AG04450 (cell line): Measurements from ENCODE around the gene NEDD4L. TPM values are rescaled to one million over a fixed set of nuclear protein-coding genes. Genes with fewer than 3 reads are reported as not detected.

Experiments used
- CTCF ChIA-PET: fragments of 300-600, 350-600 bp; formaldehyde crosslinking; extraction: SDS; loops from one replicate; lab custom pipeline; 2022; ENCODE audit warnings: antibody characterized with exemption, inconsistent platforms; lab: Charles Lee
- POLR2A ChIA-PET: fragments of 350-600 bp; formaldehyde crosslinking; extraction: SDS; loops from one replicate; lab custom pipeline; 2021; ENCODE audit warnings: antibody characterized with exemption, inconsistent platforms; lab: Yijun Ruan, JAX
- DNase-seq: peaks from one replicate; pipeline ENCODE4 v3.0.0-alpha.2; 2011; ENCODE audit warnings: low read depth, low spot score
- H3K27ac ChIP-seq: one replicate; pipeline ENCODE4 v1.5.1; 2012; ENCODE audit warnings: low read depth, low read length, control low read depth
- H3K27me3 ChIP-seq: one replicate; pipeline ENCODE4 v1.6.0; 2012; ENCODE audit warnings: low read length; ENCODE audit not compliant: control insufficient read depth, insufficient read depth
- H3K4me3 ChIP-seq: 2 replicates; pipeline ENCODE4 v1.5.1; 2011; ENCODE audit warnings: mild to moderate bottlenecking, low read depth, low read length, control low read depth
- H3K9me3 ChIP-seq: 2 replicates; pipeline ENCODE4 v1.5.1; 2012; ENCODE audit warnings: low read length; ENCODE audit not compliant: control insufficient read depth, insufficient read depth
- CTCF ChIP-seq: IDR thresholded peaks from 2 replicates; pipeline ENCODE4 v1.5.1; 2011; ENCODE audit warnings: low read depth, low read length, control low read depth, inconsistent platforms
- polyA plus RNA-seq: library from polyadenylated mRNA; depleted of rRNA; stranded (reverse); fragments of >200 nt; gene quantifications from 2 replicates; pipeline ENCODE4 v1.2.3, GENCODE V29; 2011

The NEDD4L gene
- polyA plus RNA-seq, 1 experiment = 15.0 TPM

- H3K27ac ChIP-seq = no peak overlapping the region
- CTCF ChIA-PET = no interaction called here
- DNase-seq = no peak
- POLR2A ChIA-PET = no interaction called here
- H3K4me3 ChIP-seq = no peak overlapping the region
- no peaks in the 10 kb centered on the region for H3K9me3 ChIP-seq
- TF ChIP-seq CTCF = no peak
- no peaks in the 10 kb centered on the region for H3K27me3 ChIP-seq
These were observed 223.5 kb downstream of the NEDD4L start for GRCh38 chr18:58267493-58267892.

- no peaks in the 10 kb centered on the region for H3K27me3 ChIP-seq
- no peak overlapping the region for H3K4me3 ChIP-seq
- no peaks in the 10 kb centered on the region for H3K9me3 ChIP-seq
- ChIA-PET CTCF (no interaction called here), POLR2A (no interaction called here)
- no peak for DNase-seq
- H3K27ac ChIP-seq = no peak overlapping the region
- TF ChIP-seq CTCF = no peak
These were observed 224.8 kb downstream of the NEDD4L start for GRCh38 chr18:58268849-58269248.

GRCh38 chr18:58269931-58270330 is 225.9 kb downstream of the NEDD4L start:
- Histone ChIP-seq H3K4me3 (no peak overlapping the region), H3K27ac (no peak overlapping the region), H3K9me3 (no peaks in the 10 kb centered on the region), H3K27me3 (no peaks in the 10 kb centered on the region)
- ChIA-PET POLR2A (no interaction called here), CTCF (no interaction called here)
- no peak for DNase-seq
- TF ChIP-seq CTCF = no peak

- H3K4me3 ChIP-seq = no peak overlapping the region
- CTCF ChIA-PET = no interaction called here
- no peak overlapping the region for H3K27ac ChIP-seq
- no peak for DNase-seq
- no peaks in the 10 kb centered on the region for H3K27me3 ChIP-seq
- TF ChIP-seq CTCF = no peak
- no peaks in the 10 kb centered on the region for H3K9me3 ChIP-seq
- POLR2A ChIA-PET = no interaction called here
These were observed 226.4 kb downstream of the NEDD4L start for GRCh38 chr18:58270396-58270795.

GRCh38 chr18:58271770-58272169 is 227.7 kb downstream of the NEDD4L start:
- Histone ChIP-seq H3K27me3 (no peaks in the 10 kb centered on the region), H3K4me3 (no peak overlapping the region), H3K9me3 (no peaks in the 10 kb centered on the region), H3K27ac (no peak overlapping the region)
- TF ChIP-seq CTCF = no peak
- ChIA-PET CTCF (no interaction called here), POLR2A (no interaction called here)
- DNase-seq = no peak
